T-helper 2 cell treated with Interferon-gamma antibody and Interleukin-4, amounts not matched to agents 5 μg/mL and 100 μg/mL, for 36 hours (primary cell): ENCODE results near the gene SUPT6H.

Experiments
- DNase-seq: peaks from one replicate; pipeline ENCODE4 v3.0.0; 2021; ENCODE audit warnings: low spot score
- H3K27ac Mint-ChIP-seq: one replicate; pipeline ENCODE4 v1.8.0; 2021; ENCODE audit warnings: mild to moderate bottlenecking, mixed read lengths
- H3K27me3 Mint-ChIP-seq: one replicate; pipeline ENCODE4 v1.8.0; 2021; ENCODE audit warnings: low read depth, mixed read lengths
- H3K36me3 Mint-ChIP-seq: one replicate; pipeline ENCODE4 v1.8.0; 2021; ENCODE audit warnings: low read depth, mixed read lengths
- H3K4me1 Mint-ChIP-seq: one replicate; pipeline ENCODE4 v1.8.0; 2021; ENCODE audit warnings: low read depth, mixed read lengths
- H3K4me3 Mint-ChIP-seq: one replicate; pipeline ENCODE4 v1.8.0; 2022; ENCODE audit warnings: mild to moderate bottlenecking, moderate library complexity, mixed read lengths
- H3K9me3 Mint-ChIP-seq: one replicate; pipeline ENCODE4 v1.8.0; 2021; ENCODE audit warnings: mixed read lengths

Gene SUPT6H

DNA sequence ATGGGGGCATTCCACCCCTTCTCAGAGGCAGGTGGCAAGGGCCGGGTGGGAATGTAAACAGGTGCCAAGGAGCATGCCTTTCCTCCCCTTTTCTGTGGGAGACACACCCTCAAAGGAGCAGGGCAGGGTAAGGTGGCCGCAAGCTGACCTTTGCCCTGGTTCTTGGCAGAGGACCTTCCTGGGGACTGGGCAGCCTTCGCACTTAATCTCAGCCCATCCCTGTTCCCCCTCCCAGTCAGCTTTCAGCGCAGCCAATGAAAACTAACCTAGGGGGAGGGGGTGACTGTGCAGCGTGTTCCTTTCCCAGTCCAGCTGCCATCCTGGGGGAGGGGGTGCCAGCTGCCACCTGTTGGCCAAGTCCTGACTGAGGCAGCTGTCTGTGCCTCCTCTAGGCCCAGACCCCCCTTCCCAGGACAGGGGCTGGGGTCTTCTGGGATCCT is 84.6 kb downstream of the SUPT6H start:
- H3K27ac Mint-ChIP-seq, result peak overlapping the region; percentile 15
- H3K4me3 Mint-ChIP-seq, result peak overlapping the region; percentile 89
- no peak for DNase-seq
- H3K4me1 Mint-ChIP-seq, result peaks cover 15% of the 10 kb centered on the region
- H3K36me3 Mint-ChIP-seq, result peaks cover 13% of the 10 kb centered on the region
- H3K9me3 Mint-ChIP-seq, result no peaks in the 10 kb centered on the region
- H3K27me3 Mint-ChIP-seq, result no peaks in the 10 kb centered on the region

GRCh38 chr17:28747051-28747691 is 85.2 kb downstream of the SUPT6H start:
- DNase-seq, result no peak
- peaks cover 13% of the 10 kb centered on the region for H3K4me1 Mint-ChIP-seq
- no peak overlapping the region for H3K4me3 Mint-ChIP-seq
- H3K27ac Mint-ChIP-seq, result no peak overlapping the region
- no peaks in the 10 kb centered on the region for H3K27me3 Mint-ChIP-seq
- H3K36me3 Mint-ChIP-seq, result peaks cover 13% of the 10 kb centered on the region
- no peaks in the 10 kb centered on the region for H3K9me3 Mint-ChIP-seq

DNA sequence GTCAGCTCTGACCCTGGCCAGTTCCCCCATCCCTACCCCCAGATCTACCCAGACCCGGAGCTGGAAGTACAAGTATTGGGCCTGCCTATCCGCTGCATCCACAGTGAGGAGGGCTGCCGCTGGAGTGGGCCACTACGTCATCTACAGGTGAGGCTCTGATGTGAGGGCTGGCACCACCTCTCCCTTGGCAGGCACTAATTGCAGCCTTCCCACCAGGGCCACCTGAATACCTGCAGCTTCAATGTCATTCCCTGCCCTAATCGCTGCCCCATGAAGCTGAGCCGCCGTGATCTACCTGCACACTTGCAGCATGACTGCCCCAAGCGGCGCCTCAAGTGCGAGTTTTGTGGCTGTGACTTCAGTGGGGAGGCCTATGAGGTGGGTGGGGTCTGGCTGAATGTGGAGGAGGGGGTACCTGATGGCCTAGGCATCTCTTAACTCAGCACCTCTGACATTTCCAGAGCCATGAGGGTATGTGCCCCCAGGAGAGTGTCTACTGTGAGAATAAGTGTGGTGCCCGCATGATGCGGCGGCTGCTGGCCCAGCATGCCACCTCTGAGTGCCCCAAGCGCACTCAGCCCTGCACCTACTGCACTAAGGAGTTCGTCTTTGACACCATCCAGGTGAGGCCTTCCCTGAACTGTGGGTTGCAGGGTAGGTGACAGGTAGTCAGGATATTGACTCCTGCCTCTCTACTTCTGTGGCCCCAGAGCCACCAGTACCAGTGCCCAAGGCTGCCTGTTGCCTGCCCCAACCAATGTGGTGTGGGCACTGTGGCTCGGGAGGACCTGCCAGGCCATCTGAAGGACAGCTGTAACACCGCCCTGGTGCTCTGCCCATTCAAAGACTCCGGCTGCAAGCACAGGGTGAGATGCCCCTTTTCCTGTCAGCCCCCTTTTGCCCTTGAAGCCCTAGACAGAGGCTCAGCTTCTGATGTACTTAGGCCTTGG is 86.1 kb downstream of the SUPT6H start:
- Mint-ChIP-seq H3K4me1 (peaks cover 12% of the 10 kb centered on the region), H3K27me3 (no peaks in the 10 kb centered on the region), H3K4me3 (no peak overlapping the region), H3K36me3 (peaks cover 13% of the 10 kb centered on the region), H3K27ac (no peak overlapping the region), H3K9me3 (no peaks in the 10 kb centered on the region)
- no peak for DNase-seq

DNA sequence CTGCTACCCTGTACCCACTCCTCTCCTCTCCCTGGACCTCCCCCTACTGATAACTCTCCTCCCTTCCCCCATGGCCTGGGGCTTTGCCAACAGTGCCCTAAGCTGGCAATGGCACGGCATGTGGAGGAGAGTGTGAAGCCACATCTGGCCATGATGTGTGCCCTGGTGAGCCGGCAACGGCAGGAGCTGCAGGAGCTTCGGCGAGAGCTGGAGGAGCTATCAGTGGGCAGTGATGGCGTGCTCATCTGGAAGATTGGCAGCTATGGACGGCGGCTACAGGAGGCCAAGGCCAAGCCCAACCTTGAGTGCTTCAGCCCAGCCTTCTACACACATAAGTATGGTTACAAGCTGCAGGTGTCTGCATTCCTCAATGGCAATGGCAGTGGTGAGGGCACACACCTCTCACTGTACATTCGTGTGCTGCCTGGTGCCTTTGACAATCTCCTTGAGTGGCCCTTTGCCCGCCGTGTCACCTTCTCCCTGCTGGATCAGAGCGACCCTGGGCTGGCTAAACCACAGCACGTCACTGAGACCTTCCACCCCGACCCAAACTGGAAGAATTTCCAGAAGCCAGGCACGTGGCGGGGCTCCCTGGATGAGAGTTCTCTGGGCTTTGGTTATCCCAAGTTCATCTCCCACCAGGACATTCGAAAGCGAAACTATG is 87.0 kb downstream of the SUPT6H start:
- DNase-seq, result no peak
- peak overlapping the region; percentile 31 for H3K27ac Mint-ChIP-seq
- peaks cover 13% of the 10 kb centered on the region for H3K36me3 Mint-ChIP-seq
- no peak overlapping the region for H3K4me3 Mint-ChIP-seq
- peaks cover 10% of the 10 kb centered on the region for H3K4me1 Mint-ChIP-seq
- no peaks in the 10 kb centered on the region for H3K27me3 Mint-ChIP-seq
- H3K9me3 Mint-ChIP-seq, result no peaks in the 10 kb centered on the region

- no peaks in the 10 kb centered on the region for H3K9me3 Mint-ChIP-seq
- no peak overlapping the region for H3K4me3 Mint-ChIP-seq
- H3K27me3 Mint-ChIP-seq, result no peaks in the 10 kb centered on the region
- peaks cover 13% of the 10 kb centered on the region for H3K36me3 Mint-ChIP-seq
- H3K4me1 Mint-ChIP-seq, result peaks cover 10% of the 10 kb centered on the region
- H3K27ac Mint-ChIP-seq, result no peak overlapping the region
- DNase-seq, result no peak
These were observed 87.6 kb downstream of the SUPT6H start for GRCh38 chr17:28749516-28750177.

GRCh38 chr17:28750178-28751047 is 88.4 kb downstream of the SUPT6H start:
- no peak overlapping the region for H3K4me3 Mint-ChIP-seq
- no peak overlapping the region for H3K27ac Mint-ChIP-seq
- no peaks in the 10 kb centered on the region for H3K27me3 Mint-ChIP-seq
- H3K9me3 Mint-ChIP-seq, result no peaks in the 10 kb centered on the region
- DNase-seq, result peak; percentile 85
- H3K4me1 Mint-ChIP-seq, result peaks cover 8% of the 10 kb centered on the region
- H3K36me3 Mint-ChIP-seq, result peaks cover 13% of the 10 kb centered on the region

GRCh38 chr17:28751600-28752366 is 89.8 kb downstream of the SUPT6H start:
- peaks cover 2% of the 10 kb centered on the region for H3K4me1 Mint-ChIP-seq
- peaks cover 13% of the 10 kb centered on the region for H3K36me3 Mint-ChIP-seq
- no peak overlapping the region for H3K4me3 Mint-ChIP-seq
- no peaks in the 10 kb centered on the region for H3K9me3 Mint-ChIP-seq
- no peaks in the 10 kb centered on the region for H3K27me3 Mint-ChIP-seq
- H3K27ac Mint-ChIP-seq, result no peak overlapping the region
- DNase-seq, result no peak
